Measurements from ENCODE around the gene RABGAP1L.

DNA sequence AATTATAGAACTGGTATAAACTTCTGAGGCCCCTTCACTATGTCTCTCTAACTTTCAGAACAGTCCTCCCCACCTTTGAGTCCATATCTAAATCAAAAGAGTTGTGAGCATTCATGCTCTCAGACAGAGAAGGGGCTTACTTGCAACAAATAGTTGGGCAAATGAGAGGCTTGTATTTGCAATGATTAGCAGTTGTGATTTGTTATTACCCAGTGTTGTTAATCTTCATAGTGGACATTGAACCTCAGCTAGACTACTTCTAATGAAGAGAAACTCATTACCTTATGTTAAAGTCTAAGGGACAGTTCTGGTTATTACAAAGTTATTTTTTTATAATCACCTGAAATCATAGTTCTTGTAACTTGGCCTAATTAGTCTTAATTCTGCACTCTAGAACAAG lies 114.5 kb downstream of the RABGAP1L start:
- no peak for TF ChIP-seq CTCF (IDR thresholded peaks at IDR 0.05)
- no peak for TF ChIP-seq POLR2A (IDR thresholded peaks at IDR 0.05)

All from gastroesophageal sphincter (tissue), 3 donors.